RWPE2 (cell line): ENCODE measurements around the gene SPATS2.
A peak's percentile ranks its signal among the peaks of the same experiment; 100 is the strongest.

ENCODE experiments used
- ATAC-seq: fragments of 200-7000 bp; cut with Tn5 transposase; 3 replicates; pipeline ENCODE4 v1.9.1; 2021; ENCODE audit warnings: low read depth
- DNase-seq: peaks from one replicate; pipeline ENCODE4 v3.0.0-alpha.2; 2020; ENCODE audit warnings: low spot score
- H3K27ac ChIP-seq: fragments of 450-650 bp; 2 replicates; pipeline ENCODE4 v1.5.1; 2017; ENCODE audit warnings: mild to moderate bottlenecking; ENCODE audit not compliant: poor library complexity, severe bottlenecking
- H3K27me3 ChIP-seq: fragments of 250-450 bp; sonication (Bioruptor Pico); 2 replicates; pipeline ENCODE4 v1.5.1; 2021; ENCODE audit warnings: mild to moderate bottlenecking, moderate library complexity; ENCODE audit not compliant: insufficient read depth, poor library complexity, severe bottlenecking
- H3K36me3 ChIP-seq: fragments of 250-450 bp; sonication (Bioruptor Pico); 2 replicates; pipeline ENCODE4 v1.5.1; 2020; ENCODE audit warnings: low read depth, mild to moderate bottlenecking, moderate library complexity
- H3K4me1 ChIP-seq: fragments of 250-450 bp; sonication (Bioruptor Pico); 2 replicates; pipeline ENCODE4 v1.5.1; 2021; ENCODE audit warnings: mild to moderate bottlenecking, moderate library complexity; ENCODE audit not compliant: insufficient read depth, poor library complexity, severe bottlenecking
- H3K4me3 ChIP-seq: fragments of 250-450 bp; sonication (Bioruptor Pico); 2 replicates; pipeline ENCODE4 v1.5.1; 2021; ENCODE audit warnings: mild to moderate bottlenecking, moderate library complexity; ENCODE audit not compliant: severe bottlenecking
- H3K9me3 ChIP-seq: fragments of 250-450 bp; sonication (Bioruptor Pico); 2 replicates; pipeline ENCODE4 v1.5.1; 2021; ENCODE audit warnings: mild to moderate bottlenecking, moderate library complexity; ENCODE audit not compliant: severe bottlenecking
- TF ChIP-seq, protein P1 (sequence below): fragments of 450-650 bp; IDR thresholded peaks from one replicate; pipeline ENCODE4 v1.5.1; 2017; ENCODE audit warnings: mild to moderate bottlenecking, moderate library complexity; ENCODE audit not compliant: poor library complexity, severe bottlenecking

The SPATS2 gene

DNA sequence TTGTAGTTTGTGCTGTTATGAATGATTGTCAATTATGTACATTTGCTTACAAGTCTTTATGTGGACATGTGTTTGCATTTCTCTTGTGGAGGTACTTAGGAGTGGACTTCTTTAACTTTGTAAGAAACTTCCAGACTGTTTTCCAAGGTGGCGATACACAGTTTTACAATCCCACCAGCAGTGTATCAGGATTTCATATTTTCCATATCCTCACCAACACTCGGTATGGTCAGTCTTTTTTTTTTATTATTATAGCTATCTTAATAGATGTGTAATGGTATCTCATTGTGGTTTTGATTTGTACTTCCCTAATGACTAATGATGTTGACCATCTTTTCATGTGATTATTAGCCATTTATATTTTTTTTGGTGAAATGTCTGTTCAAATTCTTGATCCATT is 97.9 kb downstream of the SPATS2 start:
- ATAC-seq (no peak), DNase-seq (no peak)
- TF ChIP-seq, protein P1, sequence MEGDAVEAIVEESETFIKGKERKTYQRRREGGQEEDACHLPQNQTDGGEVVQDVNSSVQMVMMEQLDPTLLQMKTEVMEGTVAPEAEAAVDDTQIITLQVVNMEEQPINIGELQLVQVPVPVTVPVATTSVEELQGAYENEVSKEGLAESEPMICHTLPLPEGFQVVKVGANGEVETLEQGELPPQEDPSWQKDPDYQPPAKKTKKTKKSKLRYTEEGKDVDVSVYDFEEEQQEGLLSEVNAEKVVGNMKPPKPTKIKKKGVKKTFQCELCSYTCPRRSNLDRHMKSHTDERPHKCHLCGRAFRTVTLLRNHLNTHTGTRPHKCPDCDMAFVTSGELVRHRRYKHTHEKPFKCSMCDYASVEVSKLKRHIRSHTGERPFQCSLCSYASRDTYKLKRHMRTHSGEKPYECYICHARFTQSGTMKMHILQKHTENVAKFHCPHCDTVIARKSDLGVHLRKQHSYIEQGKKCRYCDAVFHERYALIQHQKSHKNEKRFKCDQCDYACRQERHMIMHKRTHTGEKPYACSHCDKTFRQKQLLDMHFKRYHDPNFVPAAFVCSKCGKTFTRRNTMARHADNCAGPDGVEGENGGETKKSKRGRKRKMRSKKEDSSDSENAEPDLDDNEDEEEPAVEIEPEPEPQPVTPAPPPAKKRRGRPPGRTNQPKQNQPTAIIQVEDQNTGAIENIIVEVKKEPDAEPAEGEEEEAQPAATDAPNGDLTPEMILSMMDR = no peak
- Histone ChIP-seq H3K27me3 (no peaks in the 10 kb centered on the region), H3K36me3 (peaks cover 21% of the 10 kb centered on the region), H3K27ac (no peak overlapping the region), H3K4me3 (no peak overlapping the region), H3K9me3 (no peaks in the 10 kb centered on the region), H3K4me1 (no peaks in the 10 kb centered on the region)

DNA sequence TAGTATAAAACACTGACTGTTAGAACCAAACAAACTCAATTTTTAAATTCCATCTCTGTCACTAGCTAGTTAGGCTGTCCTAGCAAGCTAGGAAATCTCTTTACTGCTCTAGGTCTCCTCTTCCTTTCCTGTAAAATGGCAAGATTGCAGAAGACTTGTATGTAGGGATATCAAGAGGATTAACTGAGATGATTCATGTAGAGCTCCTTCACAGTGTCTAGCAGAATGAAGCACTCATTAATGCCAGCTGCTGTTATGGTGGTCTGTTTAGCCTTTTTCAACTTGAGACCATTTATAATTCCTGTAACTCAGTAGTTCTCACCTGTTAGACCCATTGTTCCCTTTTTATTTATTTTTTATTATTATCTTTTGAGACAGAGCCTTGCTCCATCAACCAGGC is 103.7 kb downstream of the SPATS2 start:
- DNase-seq = no peak
- Histone ChIP-seq H3K4me3 (no peak overlapping the region), H3K36me3 (no peaks in the 10 kb centered on the region), H3K27ac (no peak overlapping the region), H3K9me3 (no peaks in the 10 kb centered on the region), H3K4me1 (no peaks in the 10 kb centered on the region), H3K27me3 (no peaks in the 10 kb centered on the region)
- 0 out of 3 replicates have a peak, but pooled peaks have one; percentile 36 for ATAC-seq
- TF ChIP-seq, protein P1 = no peak

DNA sequence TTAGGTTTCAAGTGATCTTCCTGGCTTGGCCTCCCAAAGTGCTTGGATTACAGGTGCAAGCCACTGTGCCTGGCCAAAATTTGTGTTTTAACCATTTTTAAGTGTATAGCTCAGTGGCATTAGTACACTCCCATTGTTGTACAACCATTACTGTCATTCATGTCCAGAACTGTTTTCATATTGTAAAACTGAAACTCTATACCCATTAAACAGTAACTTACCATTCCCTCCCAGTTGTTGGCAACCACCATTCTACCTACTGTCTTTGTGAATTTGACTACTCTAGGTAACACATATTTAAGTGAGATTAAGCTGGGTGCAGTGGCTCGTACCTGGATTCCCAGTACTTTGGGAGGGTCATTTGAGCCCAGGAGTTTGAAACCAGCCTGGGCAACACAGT is 104.3 kb downstream of the SPATS2 start:
- ATAC-seq (no peak), DNase-seq (no peak)
- TF ChIP-seq, protein P1 = no peak
- H3K36me3 ChIP-seq = no peaks in the 10 kb centered on the region
- H3K9me3 ChIP-seq = no peaks in the 10 kb centered on the region
- H3K4me3 ChIP-seq = no peak overlapping the region
- no peaks in the 10 kb centered on the region for H3K27me3 ChIP-seq
- no peaks in the 10 kb centered on the region for H3K4me1 ChIP-seq
- H3K27ac ChIP-seq = no peak overlapping the region

DNA sequence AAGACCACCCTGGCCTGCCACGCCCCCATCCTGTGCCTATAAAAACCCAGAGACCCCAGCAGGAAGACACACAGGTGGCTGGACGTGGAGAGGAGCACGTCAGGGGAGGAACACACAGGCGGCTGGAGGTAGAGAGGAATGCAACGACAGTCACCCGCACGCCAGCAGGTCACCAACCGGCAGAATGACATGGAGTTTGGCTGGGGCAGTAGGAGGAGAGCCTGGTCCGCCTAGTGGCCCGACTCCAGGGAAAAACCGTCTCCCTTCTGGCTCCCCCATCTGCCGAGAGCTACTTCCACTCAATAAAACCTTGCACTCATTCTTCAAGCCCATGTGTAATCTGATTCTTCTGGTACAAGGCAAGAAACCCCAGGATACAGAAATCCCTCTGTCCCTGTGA is 108.8 kb downstream of the SPATS2 start:
- TF ChIP-seq, protein P1 = no peak
- DNase-seq (no peak), ATAC-seq (no peak)
- H3K27me3 ChIP-seq = no peaks in the 10 kb centered on the region
- H3K9me3 ChIP-seq = no peaks in the 10 kb centered on the region
- H3K27ac ChIP-seq = no peak overlapping the region
- peaks cover 3% of the 10 kb centered on the region for H3K4me1 ChIP-seq
- no peak overlapping the region for H3K4me3 ChIP-seq
- no peaks in the 10 kb centered on the region for H3K36me3 ChIP-seq

DNA sequence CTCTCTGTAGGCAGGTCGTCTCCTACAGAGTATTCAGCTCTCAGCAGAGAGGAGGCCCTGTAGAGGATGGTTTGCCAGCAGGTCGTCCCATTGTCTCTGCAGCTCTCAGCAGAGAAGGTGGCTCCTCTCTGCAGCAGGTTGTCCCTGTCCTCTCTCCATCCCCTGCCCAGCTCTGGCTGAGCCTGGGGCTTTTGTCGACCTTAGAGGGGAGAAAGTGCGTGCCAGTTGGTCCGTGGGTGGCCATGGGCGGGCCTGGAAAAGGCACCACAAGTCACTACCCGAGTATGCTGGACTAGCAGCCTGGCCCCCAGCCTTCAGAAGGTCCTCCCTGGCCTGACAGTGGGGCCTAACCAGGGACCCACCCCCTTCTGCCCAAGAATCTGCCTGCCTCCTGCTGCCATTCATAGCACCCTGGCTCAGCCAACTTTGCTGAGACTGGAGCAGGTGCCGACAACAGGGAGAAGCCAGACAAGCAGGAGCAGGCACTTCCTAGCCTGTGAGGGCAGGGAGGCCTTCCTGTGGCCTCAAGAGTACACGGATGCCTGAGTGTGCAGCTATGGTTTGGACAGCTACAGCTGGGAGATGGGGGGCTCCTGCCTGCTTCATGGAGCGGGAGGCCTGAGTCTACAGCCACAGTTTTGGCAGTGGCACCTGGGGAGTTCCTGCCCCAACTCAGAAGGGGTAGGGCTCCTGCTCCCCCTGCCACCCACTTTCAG is 111.8 kb downstream of the SPATS2 start:
- H3K4me1 ChIP-seq = peaks cover 26% of the 10 kb centered on the region
- H3K27ac ChIP-seq = no peak overlapping the region
- TF ChIP-seq, protein P1 = no peak
- H3K9me3 ChIP-seq = no peaks in the 10 kb centered on the region
- no peak overlapping the region for H3K4me3 ChIP-seq
- ATAC-seq = peak; percentile 43; the same call in 2 of the 3 replicates
- no peak for DNase-seq
- no peaks in the 10 kb centered on the region for H3K27me3 ChIP-seq
- H3K36me3 ChIP-seq = peaks cover under 1% of the 10 kb centered on the region; the same call in 1 of the 2 replicates
